SK-N-SH treated with all-trans-retinoic acid at 6 μM for 48 hours (cell line): ENCODE data around the gene TMEM209.

Source experiments
- ATAC-seq: fragments of 200-7000 bp; cut with Tn5 transposase; 3 replicates; pipeline ENCODE4 v1.9.1; 2020; ENCODE audit warnings: mild to moderate bottlenecking, moderate library complexity
- ARNTL ChIP-seq: fragments of 450-650 bp; formaldehyde crosslinking; IDR thresholded peaks from 2 replicates; pipeline ENCODE4 v1.5.0; 2020; ENCODE audit warnings: low read depth, mild to moderate bottlenecking, moderate library complexity, borderline replicate concordance
- BACH2 ChIP-seq: fragments of 250-450 bp; sonication (Bioruptor Pico); IDR thresholded peaks from 2 replicates; pipeline ENCODE4 v1.9.0; 2021; ENCODE audit warnings: mild to moderate bottlenecking, borderline replicate concordance
- CREB5 ChIP-seq: fragments of 250-450 bp; sonication (Bioruptor Pico); IDR thresholded peaks from 2 replicates; pipeline ENCODE4 v1.5.1; 2020; ENCODE audit warnings: low read depth, mild to moderate bottlenecking, moderate library complexity
- CSDC2 ChIP-seq: fragments of 250-450 bp; sonication (Bioruptor Pico); IDR thresholded peaks from 2 replicates; pipeline ENCODE4 v1.5.0; 2020; ENCODE audit warnings: mild to moderate bottlenecking, moderate library complexity
- CSRNP3 ChIP-seq: fragments of 250-450 bp; sonication (Bioruptor Pico); IDR thresholded peaks from 2 replicates; pipeline ENCODE4 v1.5.1; 2021; ENCODE audit warnings: mild to moderate bottlenecking, moderate library complexity
- GLIS3 ChIP-seq: fragments of 250-450 bp; sonication (Bioruptor Pico); IDR thresholded peaks from 2 replicates; pipeline ENCODE4 v1.5.0; 2020; ENCODE audit warnings: mild to moderate bottlenecking, moderate library complexity
- ISL1 ChIP-seq: fragments of 250-450 bp; sonication (Bioruptor Pico); IDR thresholded peaks from 2 replicates; pipeline ENCODE4 v2.1.2; 2022; ENCODE audit warnings: mild to moderate bottlenecking, moderate library complexity
- OSR1 ChIP-seq: fragments of 250-450 bp; sonication (Bioruptor Pico); IDR thresholded peaks from 2 replicates; pipeline ENCODE4 v1.8.0; 2022; ENCODE audit warnings: moderate library complexity, mild to moderate bottlenecking, inconsistent platforms
- PATZ1 ChIP-seq: fragments of 250-450 bp; sonication (Bioruptor Pico); IDR thresholded peaks from 2 replicates; pipeline ENCODE4 v1.8.0; 2020; ENCODE audit warnings: mild to moderate bottlenecking, moderate library complexity, borderline replicate concordance
- POU6F1 ChIP-seq: fragments of 250-450 bp; sonication (Bioruptor Pico); IDR thresholded peaks from 2 replicates; pipeline ENCODE4 v1.8.0; 2021; ENCODE audit warnings: low read depth, mild to moderate bottlenecking, moderate library complexity, borderline replicate concordance
- PPARA ChIP-seq: fragments of 250-450 bp; sonication (Bioruptor Pico); IDR thresholded peaks from 2 replicates; pipeline ENCODE4 v1.5.0; 2020; ENCODE audit warnings: mild to moderate bottlenecking, borderline replicate concordance
- RARB ChIP-seq: fragments of 250-450 bp; sonication (Bioruptor Pico); IDR thresholded peaks from 2 replicates; pipeline ENCODE4 v1.8.0; 2021; ENCODE audit warnings: mild to moderate bottlenecking, moderate library complexity
- SNAI2 ChIP-seq: fragments of 250-450 bp; sonication (Bioruptor Pico); IDR thresholded peaks from 2 replicates; pipeline ENCODE4 v1.5.0; 2020; ENCODE audit warnings: mild to moderate bottlenecking, moderate library complexity
- TCF4 ChIP-seq: fragments of 250-450 bp; sonication (Bioruptor Pico); IDR thresholded peaks from 2 replicates; pipeline ENCODE4 v1.8.0; 2021; ENCODE audit warnings: mild to moderate bottlenecking, moderate library complexity, borderline replicate concordance
- TOX ChIP-seq: fragments of 250-450 bp; sonication (Bioruptor Pico); IDR thresholded peaks from 2 replicates; pipeline ENCODE4 v1.8.0; 2021; ENCODE audit warnings: mild to moderate bottlenecking, moderate library complexity, borderline replicate concordance
- TSHZ2 ChIP-seq: fragments of 250-450 bp; sonication (Bioruptor Pico); IDR thresholded peaks from 2 replicates; pipeline ENCODE4 v1.5.0; 2020; ENCODE audit warnings: mild to moderate bottlenecking, moderate library complexity
- ZC3H10 ChIP-seq: fragments of 250-450 bp; sonication (Bioruptor Pico); IDR thresholded peaks from 2 replicates; pipeline ENCODE4 v1.5.1; 2021; ENCODE audit warnings: mild to moderate bottlenecking, moderate library complexity
- ZFP3 ChIP-seq: fragments of 250-450 bp; sonication (Bioruptor Pico); IDR thresholded peaks from 2 replicates; pipeline ENCODE4 v1.5.0; 2020; ENCODE audit warnings: mild to moderate bottlenecking, moderate library complexity
- ZFP30 ChIP-seq: fragments of 450-650 bp; formaldehyde crosslinking; IDR thresholded peaks from 2 replicates; pipeline ENCODE4 v1.5.0; 2022; ENCODE audit warnings: mild to moderate bottlenecking, moderate library complexity
- ZNF565 ChIP-seq: fragments of 450-650 bp; formaldehyde crosslinking; conservative IDR thresholded peaks from 2 replicates; pipeline ENCODE4 v1.5.0; 2020; ENCODE audit warnings: low read depth, mild to moderate bottlenecking, moderate library complexity
- ZNF70 ChIP-seq: fragments of 450-650 bp; formaldehyde crosslinking; IDR thresholded peaks from 2 replicates; pipeline ENCODE4 v1.5.0; 2020; ENCODE audit warnings: mild to moderate bottlenecking, moderate library complexity

The TMEM209 gene

GRCh38 chr7:130224210-130224609 is 19.0 kb upstream of the TMEM209 start (continued):
- no peak for TF ChIP-seq CREB5 (CRISPR knock-in tag)
- TF ChIP-seq OSR1 (CRISPR knock-in tag): no peak
- no peak for TF ChIP-seq CSRNP3 (CRISPR knock-in tag)
- TF ChIP-seq, all 23 proteins: peak for 0

- no peak for TF ChIP-seq SNAI2 (CRISPR knock-in tag)
- TF ChIP-seq CREB5 (CRISPR knock-in tag): no peak
- TF ChIP-seq ZC3H10 (CRISPR knock-in tag): no peak
- TF ChIP-seq GLIS3 (CRISPR knock-in tag): no peak
- no peak for TF ChIP-seq ISL1 (CRISPR knock-in tag)
- no peak for TF ChIP-seq TSHZ2
- no peak for TF ChIP-seq ZFP3 (CRISPR knock-in tag)
- TF ChIP-seq ZNF70 (CRISPR knock-in tag): no peak
- no peak for TF ChIP-seq PPARA
- no peak for TF ChIP-seq TOX (CRISPR knock-in tag)
- TF ChIP-seq RARB (CRISPR knock-in tag): no peak
- no peak for TF ChIP-seq CSRNP3 (CRISPR knock-in tag)
- no peak for TF ChIP-seq ZNF565 (CRISPR knock-in tag)
- TF ChIP-seq POU6F1 (CRISPR knock-in tag): no peak
- TF ChIP-seq BACH2: no peak
- TF ChIP-seq TCF4 (CRISPR knock-in tag): no peak
- no peak for TF ChIP-seq CSDC2 (CRISPR knock-in tag)
- no peak for TF ChIP-seq ARNTL (CRISPR knock-in tag)
- TF ChIP-seq PATZ1: no peak
- no peak for TF ChIP-seq ZFP30 (CRISPR knock-in tag)
- ATAC-seq: no peak
Measured at GRCh38 chr7:130223646-130224045, 18.4 kb upstream of the TMEM209 start.
